NCI-H1436 treated with DMSO at 0.1 percent for 48 hours (cell line): Measurements from ENCODE around the gene PLA2G15.

Experiments
- DNase-seq: peaks from one replicate; lab custom pipeline; 2025; lab: John Stamatoyannopoulos, UW

Gene PLA2G15

GRCh38 chr16:68233085-68233834 lies 11.9 kb upstream of the PLA2G15 start:
- DNase-seq: no peak

GRCh38 chr16:68233835-68234187 lies 11.4 kb upstream of the PLA2G15 start:
- no peak for DNase-seq

GRCh38 chr16:68234188-68235107 lies 10.7 kb upstream of the PLA2G15 start:
- DNase-seq: no peak

GRCh38 chr16:68235108-68235886 lies 9.9 kb upstream of the PLA2G15 start:
- no peak for DNase-seq

GRCh38 chr16:68235887-68236136 lies 9.4 kb upstream of the PLA2G15 start, which contains the start of gene ESRP2:
Gene ESRP2 (minus strand): TSS chr16:68236127. CDS start chr16:68236045, 82 bp downstream.
- DNase-seq: no peak

- no peak for DNase-seq
These were observed 8.9 kb upstream of the PLA2G15 start for GRCh38 chr16:68236137-68236825.

- no peak for DNase-seq
These were observed 8.3 kb upstream of the PLA2G15 start for GRCh38 chr16:68236826-68237242.

- peak; percentile 97 for DNase-seq
These were observed 7.7 kb upstream of the PLA2G15 start for GRCh38 chr16:68237243-68238028.

GRCh38 chr16:68238029-68238345 lies 7.2 kb upstream of the PLA2G15 start:
- no peak for DNase-seq

- DNase-seq: no peak
These were observed 3.1 kb upstream of the PLA2G15 start for GRCh38 chr16:68242085-68242484.

- DNase-seq: no peak
These were observed 2.0 kb upstream of the PLA2G15 start for GRCh38 chr16:68242926-68243858.

GRCh38 chr16:68244481-68244902 lies 681 bp upstream of the PLA2G15 start:
- DNase-seq: no peak

GRCh38 chr16:68246121-68246520 lies 948 bp downstream of the PLA2G15 start:
- no peak for DNase-seq

- no peak for DNase-seq
These were observed 1.5 kb downstream of the PLA2G15 start for GRCh38 chr16:68246666-68247065.

- no peak for DNase-seq
These were observed 2.2 kb downstream of the PLA2G15 start for GRCh38 chr16:68247400-68247799.

- no peak for DNase-seq
These were observed 2.8 kb downstream of the PLA2G15 start for GRCh38 chr16:68247932-68248331.

- DNase-seq: no peak
These were observed 4.2 kb downstream of the PLA2G15 start for GRCh38 chr16:68249371-68249770.

- DNase-seq: no peak
These were observed 5.8 kb downstream of the PLA2G15 start for GRCh38 chr16:68250951-68251350.

- DNase-seq: no peak
These were observed 6.7 kb downstream of the PLA2G15 start for GRCh38 chr16:68251832-68252231.

- no peak for DNase-seq
These were observed 7.2 kb downstream of the PLA2G15 start for GRCh38 chr16:68252383-68252782.
